ENCODE measurements around the gene RAB29. TPM values are rescaled to one million over a fixed set of nuclear protein-coding genes. Genes with fewer than 3 reads are reported as not detected.

The RAB29 gene
- total and polyA plus RNA-seq, 9 of the 15 experiments (the other 6 are each of a cell fraction or from before 2014, with no cell fraction given), result 6.3 to 17.6 (median 8.0) TPM

DNA sequence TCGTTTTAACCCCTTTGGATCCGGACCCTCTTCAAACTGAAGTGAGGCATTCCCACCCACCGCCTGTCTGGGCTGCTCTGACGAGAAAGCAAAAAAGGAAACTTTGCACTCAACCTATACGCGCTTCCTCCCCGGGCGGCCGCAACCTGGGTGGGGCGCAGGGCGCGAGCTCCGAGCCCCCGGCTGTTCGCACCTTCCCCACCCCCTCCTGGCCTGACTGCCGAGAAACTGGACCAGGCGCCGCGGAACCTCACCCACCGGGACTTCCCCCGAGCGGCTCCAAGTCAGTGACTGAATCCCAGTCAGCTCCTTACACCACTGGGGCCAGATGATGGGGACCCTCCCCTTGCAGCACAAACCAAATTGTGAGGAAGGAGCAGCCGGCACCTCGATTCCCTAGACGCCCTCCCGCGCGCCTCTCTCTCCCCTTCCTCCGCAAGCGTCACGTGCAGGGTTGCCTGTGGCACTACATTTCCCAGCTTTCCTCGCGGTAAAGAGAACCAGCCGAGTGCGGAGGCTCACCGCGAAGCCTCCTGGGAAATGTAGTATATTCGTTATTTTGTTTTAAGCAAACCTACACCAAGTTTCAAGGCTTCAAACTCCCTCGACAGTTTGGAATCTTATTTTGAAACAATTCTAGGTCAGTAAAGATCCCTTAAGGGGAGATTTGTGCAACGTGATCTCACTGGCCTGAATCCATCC, at the start of gene RAB29 (continued):
- TF ChIP-seq, protein P1, sequence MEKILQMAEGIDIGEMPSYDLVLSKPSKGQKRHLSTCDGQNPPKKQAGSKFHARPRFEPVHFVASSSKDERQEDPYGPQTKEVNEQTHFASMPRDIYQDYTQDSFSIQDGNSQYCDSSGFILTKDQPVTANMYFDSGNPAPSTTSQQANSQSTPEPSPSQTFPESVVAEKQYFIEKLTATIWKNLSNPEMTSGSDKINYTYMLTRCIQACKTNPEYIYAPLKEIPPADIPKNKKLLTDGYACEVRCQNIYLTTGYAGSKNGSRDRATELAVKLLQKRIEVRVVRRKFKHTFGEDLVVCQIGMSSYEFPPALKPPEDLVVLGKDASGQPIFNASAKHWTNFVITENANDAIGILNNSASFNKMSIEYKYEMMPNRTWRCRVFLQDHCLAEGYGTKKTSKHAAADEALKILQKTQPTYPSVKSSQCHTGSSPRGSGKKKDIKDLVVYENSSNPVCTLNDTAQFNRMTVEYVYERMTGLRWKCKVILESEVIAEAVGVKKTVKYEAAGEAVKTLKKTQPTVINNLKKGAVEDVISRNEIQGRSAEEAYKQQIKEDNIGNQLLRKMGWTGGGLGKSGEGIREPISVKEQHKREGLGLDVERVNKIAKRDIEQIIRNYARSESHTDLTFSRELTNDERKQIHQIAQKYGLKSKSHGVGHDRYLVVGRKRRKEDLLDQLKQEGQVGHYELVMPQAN (IDR thresholded peaks at IDR 0.05; ENCODE audit: borderline replicate concordance), result 0 out of 2 replicates have a peak, but pooled peaks have one; percentile 58
- TF ChIP-seq SMARCE1 (IDR thresholded peaks at IDR 0.05) (peak; percentile 65), DPF2 (IDR thresholded peaks at IDR 0.05) (no peak; the same call in none of the 2 replicates), DNMT1 (IDR thresholded peaks at IDR 0.05) (0 out of 2 replicates have a peak, but pooled peaks have one; percentile 35), SMAD4 (CRISPR knock-in tag; conservative IDR thresholded peaks at IDR 0.05) (peak; percentile 67), DEAF1 (CRISPR knock-in tag; IDR thresholded peaks at IDR 0.05) (no peak), ZC3H11A (IDR thresholded peaks at IDR 0.05; ENCODE audit: low read depth, low read length) (no peak), OTX1 (CRISPR knock-in tag; IDR thresholded peaks at IDR 0.05) (no peak), SFPQ (IDR thresholded peaks at IDR 0.05; ENCODE audit: low read depth, low read length) (no peak), IRF9 (tag; IDR thresholded peaks at IDR 0.05) (no peak), ATF7 (IDR thresholded peaks at IDR 0.05) (peak; percentile 54), HEY1 (CRISPR knock-in tag; IDR thresholded peaks at IDR 0.05; ENCODE audit: borderline replicate concordance) (no peak), ZBTB17 (CRISPR knock-in tag; IDR thresholded peaks at IDR 0.05) (peak; percentile 76), U2AF1 (optimal IDR thresholded peaks at IDR 0.05; ENCODE audit: low read depth, low read length) (no peak), BCOR (IDR thresholded peaks at IDR 0.05) (peak; percentile 71), HINFP (tag; conservative IDR thresholded peaks at IDR 0.05; ENCODE audit: low read depth) (no peak), BMI1 (IDR thresholded peaks at IDR 0.05; ENCODE audit: low read length) (no peak)
- TF ChIP-seq, protein P2, sequence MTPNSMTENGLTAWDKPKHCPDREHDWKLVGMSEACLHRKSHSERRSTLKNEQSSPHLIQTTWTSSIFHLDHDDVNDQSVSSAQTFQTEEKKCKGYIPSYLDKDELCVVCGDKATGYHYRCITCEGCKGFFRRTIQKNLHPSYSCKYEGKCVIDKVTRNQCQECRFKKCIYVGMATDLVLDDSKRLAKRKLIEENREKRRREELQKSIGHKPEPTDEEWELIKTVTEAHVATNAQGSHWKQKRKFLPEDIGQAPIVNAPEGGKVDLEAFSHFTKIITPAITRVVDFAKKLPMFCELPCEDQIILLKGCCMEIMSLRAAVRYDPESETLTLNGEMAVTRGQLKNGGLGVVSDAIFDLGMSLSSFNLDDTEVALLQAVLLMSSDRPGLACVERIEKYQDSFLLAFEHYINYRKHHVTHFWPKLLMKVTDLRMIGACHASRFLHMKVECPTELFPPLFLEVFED (CRISPR knock-in tag; conservative IDR thresholded peaks at IDR 0.05), result no peak

Data from K562 (cell line).